Measurements from ENCODE around the gene ADAM11.

The ADAM11 gene

GRCh38 chr17:44757045-44757917, 1.5 kb upstream of the ADAM11 start:
- DNase-seq = no peak

DNA sequence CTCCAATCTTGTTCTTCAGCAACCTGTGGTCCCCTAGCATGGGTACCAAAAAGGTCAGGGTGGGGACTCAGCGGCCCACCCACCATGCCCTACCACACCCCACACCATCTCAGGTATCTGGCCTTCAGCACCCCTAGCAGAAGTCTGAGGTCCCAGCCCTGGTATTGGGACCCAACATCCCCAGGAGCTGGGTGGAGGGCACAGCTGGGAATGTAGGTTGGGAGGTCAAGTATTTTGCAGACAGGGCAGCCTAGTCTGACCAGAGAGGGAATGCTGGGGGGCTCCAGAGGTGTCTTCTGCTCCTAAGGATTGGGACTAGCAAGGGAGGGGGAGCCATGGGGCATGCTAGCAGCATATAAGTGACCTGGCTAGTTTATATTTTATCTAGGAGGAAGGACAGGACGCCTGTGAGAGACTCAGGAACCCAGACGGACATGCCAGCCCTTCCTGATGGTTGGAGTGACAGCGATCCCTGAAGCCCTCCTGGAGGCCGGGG, 822 bp upstream of the ADAM11 start:
- DNase-seq = no peak

DNA sequence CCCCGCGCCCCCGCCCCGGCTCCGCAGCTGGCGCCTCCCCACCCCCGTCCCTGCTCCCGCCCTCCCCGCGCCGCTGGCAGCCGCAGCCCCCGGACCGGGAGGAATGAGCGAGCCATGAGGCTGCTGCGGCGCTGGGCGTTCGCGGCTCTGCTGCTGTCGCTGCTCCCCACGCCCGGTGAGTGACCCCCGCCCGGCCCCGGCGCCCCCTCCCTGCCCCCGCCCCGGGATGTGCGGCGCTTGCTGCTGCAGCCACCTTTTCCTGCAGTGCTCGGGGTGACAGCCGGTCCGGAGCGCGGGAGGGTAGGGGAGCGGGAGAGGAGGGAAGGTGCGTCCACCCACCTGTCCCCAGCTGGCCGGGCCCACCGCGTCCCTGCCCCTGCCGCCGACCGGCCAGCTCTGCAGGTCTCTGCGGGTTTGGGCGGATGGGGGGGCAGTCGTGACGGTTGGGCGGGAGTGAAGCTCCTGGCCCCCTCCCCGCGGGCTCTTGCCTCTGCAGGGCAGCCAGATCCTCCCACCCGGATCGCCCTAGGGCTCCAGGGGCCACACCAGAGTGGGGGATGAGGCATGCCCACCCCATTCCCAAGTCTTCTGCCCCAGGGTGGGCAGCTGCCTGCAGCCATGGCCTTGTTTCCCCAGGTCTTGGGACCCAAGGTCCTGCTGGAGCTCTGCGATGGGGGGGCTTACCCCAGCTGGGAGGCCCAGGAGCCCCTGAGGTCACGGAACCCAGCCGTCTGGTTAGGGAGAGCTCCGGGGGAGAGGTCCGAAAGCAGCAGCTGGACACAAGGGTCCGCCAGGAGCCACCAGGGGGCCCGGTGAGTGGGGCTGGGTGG, 513 bp downstream of the ADAM11 start:
- no peak for DNase-seq

DNA sequence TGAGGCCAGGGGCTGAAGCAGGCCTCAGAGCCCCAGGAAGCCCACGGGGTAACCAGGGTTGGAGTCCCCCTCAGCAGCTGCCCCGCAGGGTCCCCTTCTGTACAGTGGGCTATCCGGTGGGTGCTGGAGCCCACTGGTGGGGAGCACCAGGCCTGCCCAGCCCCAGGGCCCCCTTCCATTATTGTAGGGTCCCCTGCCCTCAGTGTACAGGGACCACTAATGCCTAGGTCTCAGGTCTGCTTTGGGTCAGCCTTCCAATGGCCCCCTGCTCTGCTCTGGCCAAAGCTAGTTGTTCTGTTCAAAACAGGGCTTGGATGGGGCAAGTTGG, 1.1 kb downstream of the ADAM11 start:
- no peak for DNase-seq

DNA sequence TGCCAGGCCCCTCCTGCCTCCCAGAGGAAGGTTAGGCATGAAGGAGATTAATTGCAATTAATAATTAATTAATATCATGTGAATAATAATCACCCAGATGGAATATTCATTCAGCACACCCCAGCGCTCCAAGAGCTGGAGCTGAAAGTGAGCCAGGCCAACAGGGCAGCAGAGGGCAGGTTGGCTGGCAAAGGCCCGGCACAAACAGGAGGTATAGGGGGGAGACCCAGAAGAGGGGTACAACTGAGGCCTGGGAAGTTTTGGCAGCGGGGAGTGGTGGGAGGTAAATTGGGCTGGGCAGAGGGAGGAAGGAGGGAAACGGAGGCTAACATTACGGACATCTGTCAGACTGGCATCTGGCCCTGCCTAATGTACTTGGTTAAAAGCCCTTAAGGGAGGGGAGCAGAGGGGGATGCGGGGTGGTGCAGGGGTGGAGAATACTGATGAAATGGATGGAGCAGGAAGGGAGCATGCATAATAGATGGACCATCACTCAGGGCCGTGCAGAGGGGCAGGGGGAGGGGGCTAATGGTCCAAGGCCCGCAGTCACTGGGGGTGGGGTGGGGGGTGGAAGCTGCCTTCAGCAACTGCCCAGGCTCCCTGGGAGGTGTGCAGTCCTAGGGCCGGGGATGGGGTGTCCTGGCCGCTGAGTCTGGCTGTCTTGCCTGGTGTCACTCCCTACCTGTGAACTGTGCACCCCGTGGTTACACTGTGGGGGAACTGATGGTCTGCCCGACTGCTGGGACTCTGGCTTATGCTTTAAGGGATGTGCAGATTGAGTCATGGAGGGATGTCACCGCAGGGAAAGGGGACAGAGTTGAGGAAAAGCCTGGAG, 1.9 kb downstream of the ADAM11 start:
- DNase-seq = no peak

GRCh38 chr17:44761932-44762810, 3.4 kb downstream of the ADAM11 start:
- DNase-seq = no peak

DNA sequence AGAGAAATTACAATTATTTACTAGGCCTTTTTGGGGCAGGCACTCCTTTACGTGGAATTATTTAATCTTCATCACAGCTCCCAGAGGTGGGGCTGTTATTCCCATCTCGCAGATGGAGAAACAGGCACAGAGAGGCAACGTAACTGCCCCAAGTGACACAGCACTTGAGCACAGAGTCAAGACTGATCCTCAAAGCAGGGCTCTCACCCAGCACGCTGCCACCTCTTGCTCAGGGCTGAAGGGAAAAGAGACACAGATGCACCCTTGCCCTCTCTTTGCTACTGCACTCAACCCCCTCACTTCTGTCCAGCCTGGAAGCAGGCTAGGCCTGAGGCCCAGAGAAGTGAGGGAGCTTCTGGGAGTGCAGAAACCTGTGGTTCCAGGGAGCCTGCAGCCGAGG, 4.4 kb downstream of the ADAM11 start:
- no peak for DNase-seq

- DNase-seq = no peak
These were observed 7.2 kb downstream of the ADAM11 start for GRCh38 chr17:44765965-44766364.

DNA sequence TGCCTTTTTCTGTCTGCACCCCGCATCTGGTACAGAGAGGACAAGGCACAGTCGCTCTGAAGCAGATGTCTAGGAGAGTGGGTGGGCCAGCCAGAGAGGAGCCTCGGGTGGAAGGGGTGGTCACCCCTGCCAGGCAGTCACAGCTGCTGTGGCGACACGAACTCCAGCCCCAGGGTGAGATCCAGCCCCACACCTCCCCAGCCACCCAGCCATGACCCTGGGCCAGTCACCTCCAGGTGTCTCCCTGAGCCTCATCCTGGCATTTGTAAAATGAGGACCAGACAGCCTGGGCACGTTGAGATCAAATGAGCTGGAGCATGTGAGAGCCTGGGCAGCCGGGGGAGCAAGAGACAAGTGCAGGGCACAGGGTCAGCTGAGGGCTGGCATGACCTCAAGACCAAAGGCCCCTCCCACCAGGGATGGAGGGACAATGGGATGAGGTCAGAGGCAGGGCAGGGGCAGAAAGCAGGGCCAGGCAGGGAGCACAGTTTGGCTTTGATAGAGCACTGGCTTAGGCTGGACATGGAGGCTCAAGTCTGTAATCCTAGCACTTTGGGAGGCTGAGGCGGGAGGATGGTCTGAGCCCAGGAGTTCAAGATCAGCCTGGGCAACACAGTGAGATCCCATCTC, 7.7 kb downstream of the ADAM11 start:
- DNase-seq = no peak

DNA sequence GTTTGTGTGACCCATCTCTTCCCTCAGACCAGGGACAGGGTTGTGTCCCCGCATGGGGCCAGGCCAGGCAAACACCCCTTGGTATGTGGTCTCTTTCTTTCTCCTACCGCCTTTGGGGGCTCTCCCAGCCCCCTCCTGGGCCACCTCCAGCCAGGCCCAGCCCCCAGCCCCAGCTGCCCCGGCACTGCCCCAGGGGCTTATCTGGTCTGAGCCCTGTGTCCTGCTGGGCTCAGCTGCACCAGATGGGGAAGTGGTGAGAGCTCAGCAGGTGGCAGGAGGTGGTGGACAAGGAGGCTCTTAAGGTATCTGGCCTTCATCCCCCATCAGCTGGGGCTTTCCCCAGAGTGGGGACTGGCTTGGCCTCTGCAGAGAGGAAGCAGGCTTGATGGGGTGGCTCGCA, 8.7 kb downstream of the ADAM11 start:
- no peak for DNase-seq

DNA sequence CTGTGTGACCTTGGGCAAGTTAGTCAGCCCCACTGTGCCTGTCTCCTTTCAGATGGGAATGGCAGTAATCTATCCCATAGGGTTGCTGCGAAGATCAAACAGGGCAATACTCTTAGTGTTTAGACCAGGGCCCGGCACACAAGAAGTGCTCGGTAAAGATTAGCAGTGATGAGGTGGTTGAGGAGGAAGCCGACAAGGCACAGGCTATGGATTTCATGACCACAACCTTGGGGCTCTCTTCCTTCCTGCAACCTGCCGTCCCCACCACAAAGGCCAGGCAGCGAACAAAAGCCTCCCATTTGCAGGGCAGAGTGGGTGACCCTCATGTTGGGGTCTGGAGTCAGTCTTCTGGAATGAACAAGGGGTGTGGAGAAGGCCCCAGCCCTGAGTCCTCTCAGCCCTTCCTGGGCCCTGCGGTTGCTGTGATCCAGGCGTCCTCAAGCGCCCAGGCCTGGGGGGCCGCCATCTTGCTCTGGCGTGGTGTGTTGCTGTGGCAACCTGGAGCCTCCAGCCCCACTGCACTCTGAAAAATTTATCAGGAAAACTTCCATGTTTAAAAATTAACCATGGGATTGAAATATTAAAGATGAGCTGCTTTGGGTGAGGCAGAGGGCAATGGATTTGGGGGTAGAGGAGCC, 9.8 kb downstream of the ADAM11 start:
- no peak for DNase-seq

DNA sequence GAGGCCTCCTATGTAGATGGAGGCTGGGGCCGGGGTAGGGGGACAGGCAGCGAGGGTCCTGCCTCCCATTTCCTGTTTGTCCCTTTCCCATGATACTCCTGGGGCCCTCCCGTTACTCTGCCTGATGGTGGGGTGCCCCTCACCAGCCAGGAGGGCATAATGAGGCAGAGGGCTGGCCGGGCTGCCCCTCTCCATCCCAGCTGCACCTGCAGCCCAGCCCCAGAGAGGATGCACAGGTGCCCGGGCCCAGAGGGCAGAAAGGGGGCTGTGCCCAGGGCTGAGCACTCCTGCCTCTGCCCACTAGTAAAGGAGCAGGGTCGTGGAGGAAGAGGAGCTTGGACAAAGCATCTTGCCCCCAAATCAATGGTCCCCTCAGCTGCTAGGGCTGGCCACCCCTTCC, 10.4 kb downstream of the ADAM11 start:
- DNase-seq = no peak

- no peak for DNase-seq
These were observed 10.9 kb downstream of the ADAM11 start for GRCh38 chr17:44769647-44770084.

DNA sequence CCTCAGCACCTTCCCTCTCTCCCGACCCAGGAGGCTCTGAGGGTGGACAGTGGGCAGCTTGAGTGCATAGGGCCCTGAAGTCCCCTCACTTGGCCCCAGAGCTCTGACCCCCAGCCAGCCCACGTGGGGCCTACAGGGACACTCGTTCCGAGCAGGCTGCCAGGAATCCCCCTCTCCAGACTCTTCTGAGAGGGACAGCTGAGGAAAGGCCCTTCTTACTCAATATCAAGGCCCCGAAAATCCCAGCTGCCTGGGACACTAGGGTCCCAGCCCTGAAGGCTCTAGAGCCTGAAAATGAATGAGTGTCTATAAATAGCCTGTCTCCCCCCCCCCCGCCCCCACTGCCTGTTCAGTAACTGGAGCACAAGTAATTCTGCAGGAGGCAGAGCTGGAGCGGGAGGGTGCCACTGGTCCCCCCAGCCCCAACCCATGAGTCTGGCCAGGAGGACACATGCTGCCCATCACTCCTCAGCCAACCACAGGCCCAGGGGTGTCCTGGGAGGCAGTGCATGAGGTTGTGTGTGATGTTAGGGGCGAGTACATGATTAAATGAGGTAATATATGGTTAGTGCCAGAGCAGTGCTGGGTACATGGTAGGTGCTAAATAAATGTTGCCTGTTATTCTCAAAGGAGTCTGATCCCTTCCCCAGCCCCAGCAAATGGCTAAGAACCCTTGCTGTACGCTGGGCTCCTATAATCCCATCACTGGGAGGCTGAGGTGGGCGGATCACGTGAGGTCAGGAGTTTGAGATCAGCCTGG, 11.6 kb downstream of the ADAM11 start:
- no peak for DNase-seq

GRCh38 chr17:44772308-44773045, 13.7 kb downstream of the ADAM11 start:
- no peak for DNase-seq

- no peak for DNase-seq
These were observed 14.4 kb downstream of the ADAM11 start for GRCh38 chr17:44773140-44773539.

DNA sequence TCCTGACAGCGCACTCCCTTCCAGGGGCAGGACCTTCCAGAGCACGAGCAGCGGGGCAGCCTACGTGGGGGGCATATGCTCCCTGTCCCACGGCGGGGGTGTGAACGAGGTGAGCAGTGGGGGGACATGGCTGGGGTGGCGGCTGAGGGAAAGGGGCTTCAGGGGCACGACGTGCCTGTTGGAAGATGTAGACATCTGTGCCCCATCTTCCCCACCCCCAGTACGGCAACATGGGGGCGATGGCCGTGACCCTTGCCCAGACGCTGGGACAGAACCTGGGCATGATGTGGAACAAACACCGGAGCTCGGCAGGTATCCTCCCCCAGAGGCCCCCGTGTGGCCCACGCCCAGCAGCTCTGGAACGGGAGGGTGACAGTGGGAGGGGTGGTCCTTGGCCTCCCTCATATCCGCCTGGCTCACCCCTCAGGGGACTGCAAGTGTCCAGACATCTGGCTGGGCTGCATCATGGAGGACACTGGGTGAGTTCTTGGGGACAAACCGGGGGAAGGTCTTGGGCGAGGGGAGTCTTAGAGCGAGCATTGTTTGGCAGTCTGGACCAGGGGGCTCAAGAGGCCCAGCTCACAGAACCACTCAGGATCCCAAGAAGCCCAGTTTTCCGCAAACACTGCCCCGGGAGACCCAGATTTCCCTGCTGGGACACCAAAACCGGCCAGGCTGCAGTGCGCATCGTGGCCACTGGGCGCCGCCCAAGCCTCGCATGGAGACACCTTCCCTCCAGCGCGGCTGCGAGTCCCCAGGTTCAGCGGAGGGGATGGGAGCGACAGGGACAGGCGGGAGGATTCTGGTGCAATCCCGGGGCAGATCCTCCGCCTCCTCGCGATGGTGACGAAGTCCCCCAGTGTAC, 15.7 kb downstream of the ADAM11 start:
- peak; percentile 79 for DNase-seq

- peak; percentile 97 for DNase-seq
These were observed 16.5 kb downstream of the ADAM11 start for GRCh38 chr17:44775136-44775837.

Data from inflammatory macrophage treated with lipopolysaccharide for 4 hours (primary cell).